ENCODE measurements around the gene ZFYVE19. TPM values are rescaled to one million over a fixed set of nuclear protein-coding genes. Genes with fewer than 3 reads are reported as not detected.
A peak's percentile ranks its signal among the peaks of the same experiment; 100 is the strongest.

Gene ZFYVE19
- total and polyA plus RNA-seq, 2 of the 13 experiments (the other 11 are each of a cell fraction or from before 2014, with no cell fraction given): 23.3 to 44.0 TPM

DNA sequence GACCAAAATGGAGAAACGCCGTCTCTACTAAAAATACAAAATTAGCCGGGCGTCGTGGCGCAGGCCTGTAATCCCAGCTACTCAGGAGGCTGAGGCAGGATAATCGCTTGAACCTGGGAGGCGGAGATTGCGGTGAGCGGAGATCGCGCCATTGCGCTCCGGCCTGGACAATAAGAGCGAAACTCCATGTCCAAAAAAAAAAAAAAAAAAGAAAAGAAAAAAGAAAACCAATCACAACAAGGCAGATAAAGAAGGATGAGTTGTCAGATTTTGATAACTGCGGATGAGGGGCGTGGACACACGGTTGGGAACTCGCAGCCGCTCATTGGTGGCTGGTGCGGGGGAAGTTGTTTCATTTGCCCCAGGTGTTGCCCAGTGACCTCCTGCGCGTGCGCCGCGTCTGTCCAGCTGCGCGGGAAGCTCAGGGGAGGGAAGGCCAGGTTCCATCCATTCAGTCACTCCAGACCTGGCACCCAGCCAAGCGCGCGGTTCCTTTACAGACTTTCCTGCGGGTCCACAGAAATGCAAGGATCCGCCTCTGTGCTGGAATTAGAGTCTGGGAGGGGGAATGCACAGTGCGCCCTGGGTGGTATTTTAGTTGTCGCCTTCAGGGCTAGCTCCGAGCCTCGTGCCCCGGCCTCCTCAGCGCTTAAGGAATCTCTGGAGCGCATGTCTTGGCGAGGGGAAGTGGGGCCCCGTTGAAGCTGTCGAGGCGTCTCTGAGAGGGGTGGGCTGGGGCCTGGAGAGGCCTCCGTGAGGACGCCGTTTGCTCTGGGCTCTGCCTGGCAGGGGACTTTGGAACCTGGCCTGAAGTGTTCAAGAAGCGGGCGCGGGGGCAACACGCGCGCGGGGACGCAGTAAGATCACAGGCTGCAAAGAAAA is 43.7 kb upstream of the ZFYVE19 start (continued):
- TF ChIP-seq ZNF101 (CRISPR knock-in tag; IDR thresholded peaks at IDR 0.05; ENCODE audit: borderline replicate concordance, low read depth) (peak; percentile 34; the same call in 1 of the 2 replicates), ZNF431 (CRISPR knock-in tag; IDR thresholded peaks at IDR 0.05; ENCODE audit: borderline replicate concordance, low read depth) (peak; percentile 54; the same call in 1 of the 2 replicates), SKI (IDR thresholded peaks at IDR 0.05; ENCODE audit: partially characterized antibody) (no peak), CENPX (CRISPR knock-in tag; IDR thresholded peaks at IDR 0.05) (no peak), HES4 (CRISPR knock-in tag; IDR thresholded peaks at IDR 0.05; ENCODE audit: borderline replicate concordance) (peak; percentile 76; the same call in 1 of the 2 replicates), ZNF773 (CRISPR knock-in tag; IDR thresholded peaks at IDR 0.05; ENCODE audit: borderline replicate concordance) (no peak), MTA3 (CRISPR knock-in tag; IDR thresholded peaks at IDR 0.05) (no peak), KLF15 (CRISPR knock-in tag; IDR thresholded peaks at IDR 0.05; ENCODE audit: borderline replicate concordance) (peak; percentile 61; the same call in 1 of the 2 replicates), ZBTB21 (CRISPR knock-in tag; IDR thresholded peaks at IDR 0.05) (no peak), SMC3 (IDR thresholded peaks at IDR 0.05; ENCODE audit: low read length) (no peak), TOPORS (CRISPR knock-in tag; IDR thresholded peaks at IDR 0.05) (0 out of 2 replicates have a peak, but pooled peaks have one; percentile 47), ZZZ3 (CRISPR knock-in tag; IDR thresholded peaks at IDR 0.05; ENCODE audit: borderline replicate concordance) (no peak; the same call in 1 of the 2 replicates), ZNF615 (CRISPR knock-in tag; IDR thresholded peaks at IDR 0.05; ENCODE audit: borderline replicate concordance) (no peak), JUNB (CRISPR knock-in tag; IDR thresholded peaks at IDR 0.05; ENCODE audit: borderline replicate concordance) (peak; percentile 73; the same call in 1 of the 2 replicates), CBX5 (CRISPR knock-in tag; IDR thresholded peaks at IDR 0.05; ENCODE audit: borderline replicate concordance) (no peak), KDM3A (CRISPR knock-in tag; IDR thresholded peaks at IDR 0.05; ENCODE audit: low read depth) (no peak), RBM22 (optimal IDR thresholded peaks at IDR 0.05; ENCODE audit: low read length) (no peak), PAWR (CRISPR knock-in tag; IDR thresholded peaks at IDR 0.05; ENCODE audit: borderline replicate concordance) (no peak)
- TF ChIP-seq, protein P1, sequence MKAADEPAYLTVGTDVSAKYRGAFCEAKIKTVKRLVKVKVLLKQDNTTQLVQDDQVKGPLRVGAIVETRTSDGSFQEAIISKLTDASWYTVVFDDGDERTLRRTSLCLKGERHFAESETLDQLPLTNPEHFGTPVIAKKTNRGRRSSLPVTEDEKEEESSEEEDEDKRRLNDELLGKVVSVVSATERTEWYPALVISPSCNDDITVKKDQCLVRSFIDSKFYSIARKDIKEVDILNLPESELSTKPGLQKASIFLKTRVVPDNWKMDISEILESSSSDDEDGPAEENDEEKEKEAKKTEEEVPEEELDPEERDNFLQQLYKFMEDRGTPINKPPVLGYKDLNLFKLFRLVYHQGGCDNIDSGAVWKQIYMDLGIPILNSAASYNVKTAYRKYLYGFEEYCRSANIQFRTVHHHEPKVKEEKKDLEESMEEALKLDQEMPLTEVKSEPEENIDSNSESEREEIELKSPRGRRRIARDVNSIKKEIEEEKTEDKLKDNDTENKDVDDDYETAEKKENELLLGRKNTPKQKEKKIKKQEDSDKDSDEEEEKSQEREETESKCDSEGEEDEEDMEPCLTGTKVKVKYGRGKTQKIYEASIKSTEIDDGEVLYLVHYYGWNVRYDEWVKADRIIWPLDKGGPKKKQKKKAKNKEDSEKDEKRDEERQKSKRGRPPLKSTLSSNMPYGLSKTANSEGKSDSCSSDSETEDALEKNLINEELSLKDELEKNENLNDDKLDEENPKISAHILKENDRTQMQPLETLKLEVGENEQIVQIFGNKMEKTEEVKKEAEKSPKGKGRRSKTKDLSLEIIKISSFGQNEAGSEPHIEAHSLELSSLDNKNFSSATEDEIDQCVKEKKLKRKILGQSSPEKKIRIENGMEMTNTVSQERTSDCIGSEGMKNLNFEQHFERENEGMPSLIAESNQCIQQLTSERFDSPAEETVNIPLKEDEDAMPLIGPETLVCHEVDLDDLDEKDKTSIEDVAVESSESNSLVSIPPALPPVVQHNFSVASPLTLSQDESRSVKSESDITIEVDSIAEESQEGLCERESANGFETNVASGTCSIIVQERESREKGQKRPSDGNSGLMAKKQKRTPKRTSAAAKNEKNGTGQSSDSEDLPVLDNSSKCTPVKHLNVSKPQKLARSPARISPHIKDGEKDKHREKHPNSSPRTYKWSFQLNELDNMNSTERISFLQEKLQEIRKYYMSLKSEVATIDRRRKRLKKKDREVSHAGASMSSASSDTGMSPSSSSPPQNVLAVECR (CRISPR knock-in tag; IDR thresholded peaks at IDR 0.05; ENCODE audit: borderline replicate concordance): no peak
- TF ChIP-seq, protein P2, sequence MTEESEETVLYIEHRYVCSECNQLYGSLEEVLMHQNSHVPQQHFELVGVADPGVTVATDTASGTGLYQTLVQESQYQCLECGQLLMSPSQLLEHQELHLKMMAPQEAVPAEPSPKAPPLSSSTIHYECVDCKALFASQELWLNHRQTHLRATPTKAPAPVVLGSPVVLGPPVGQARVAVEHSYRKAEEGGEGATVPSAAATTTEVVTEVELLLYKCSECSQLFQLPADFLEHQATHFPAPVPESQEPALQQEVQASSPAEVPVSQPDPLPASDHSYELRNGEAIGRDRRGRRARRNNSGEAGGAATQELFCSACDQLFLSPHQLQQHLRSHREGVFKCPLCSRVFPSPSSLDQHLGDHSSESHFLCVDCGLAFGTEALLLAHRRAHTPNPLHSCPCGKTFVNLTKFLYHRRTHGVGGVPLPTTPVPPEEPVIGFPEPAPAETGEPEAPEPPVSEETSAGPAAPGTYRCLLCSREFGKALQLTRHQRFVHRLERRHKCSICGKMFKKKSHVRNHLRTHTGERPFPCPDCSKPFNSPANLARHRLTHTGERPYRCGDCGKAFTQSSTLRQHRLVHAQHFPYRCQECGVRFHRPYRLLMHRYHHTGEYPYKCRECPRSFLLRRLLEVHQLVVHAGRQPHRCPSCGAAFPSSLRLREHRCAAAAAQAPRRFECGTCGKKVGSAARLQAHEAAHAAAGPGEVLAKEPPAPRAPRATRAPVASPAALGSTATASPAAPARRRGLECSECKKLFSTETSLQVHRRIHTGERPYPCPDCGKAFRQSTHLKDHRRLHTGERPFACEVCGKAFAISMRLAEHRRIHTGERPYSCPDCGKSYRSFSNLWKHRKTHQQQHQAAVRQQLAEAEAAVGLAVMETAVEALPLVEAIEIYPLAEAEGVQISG (CRISPR knock-in tag; IDR thresholded peaks at IDR 0.05): peak; percentile 59
- TF ChIP-seq, protein P3, sequence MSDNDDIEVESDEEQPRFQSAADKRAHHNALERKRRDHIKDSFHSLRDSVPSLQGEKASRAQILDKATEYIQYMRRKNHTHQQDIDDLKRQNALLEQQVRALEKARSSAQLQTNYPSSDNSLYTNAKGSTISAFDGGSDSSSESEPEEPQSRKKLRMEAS (IDR thresholded peaks at IDR 0.05): peak; percentile 95

Measured in HepG2 (cell line).